Adipose tissue (tissue), 3 donors: Measurements from ENCODE around the gene C1orf21. TPM values are rescaled to one million over a fixed set of nuclear protein-coding genes. Genes with fewer than 3 reads are reported as not detected.

Experiments
- H3K27ac ChIP-seq: one replicate; pipeline ENCODE4 v1.5.1; 2013; ENCODE audit warnings: low read depth, low read length
- WGBS, 3 donors: extraction: QIAGEN DNeasy Blood & Tissue Kit; methylation state at CpG; one replicate each; pipeline ENCODE4 v1.1.7; 2013; 5-methylcytosine and 5-hydroxymethylcytosine counted together
- polyA plus RNA-seq, 3 donors: library from polyadenylated mRNA; stranded (reverse); fragments of 200-250 nt; gene quantifications; one replicate each; pipeline ENCODE4 v1.2.3, GENCODE V29; 2013
- donor health status: healthy with polysubstance abuse.
- donor health status: Bipolar disorder and iron deficiency.
- donor health status: healthy.

The C1orf21 gene
- polyA plus RNA-seq, 3 donors = 5.5 to 86.3 (median 24.1) TPM

GRCh38 chr1:184518736-184519357 lies 132.0 kb downstream of the C1orf21 start:
- 61 to 66% (median 62%) methylated on average over 4 of the region's 4 CpGs for WGBS, 3 donors
- no peak overlapping the region for H3K27ac ChIP-seq

GRCh38 chr1:184520336-184520735 lies 133.5 kb downstream of the C1orf21 start:
- WGBS, 3 donors = 86 to 88% (median 87%) methylated on average over 2 of the region's 2 CpGs
- H3K27ac ChIP-seq = no peak overlapping the region

- 93 to 100% (median 97%) methylated on average over 1 of the region's 1 CpG for WGBS, 3 donors
- H3K27ac ChIP-seq = no peak overlapping the region
Observed at GRCh38 chr1:184524248-184524647, 137.4 kb downstream of the C1orf21 start.

GRCh38 chr1:184527402-184527801 lies 140.6 kb downstream of the C1orf21 start:
- WGBS, 3 donors = 95 to 100% (median 95%) methylated on average over 4 of the region's 4 CpGs

GRCh38 chr1:184530226-184530625 lies 143.4 kb downstream of the C1orf21 start:
- no peak overlapping the region for H3K27ac ChIP-seq
- WGBS, 3 donors = 95 to 97% (median 96%) methylated on average over 2 of the region's 2 CpGs

More at GRCh38 chr1:184527402-184527801, 140.6 kb downstream of the C1orf21 start:
- H3K27ac ChIP-seq = no peak overlapping the region

- H3K27ac ChIP-seq = no peak overlapping the region
- WGBS, 3 donors = 61 to 85% (median 76%) methylated on average over 1 of the region's 1 CpG
Observed at GRCh38 chr1:184531296-184531695, 144.5 kb downstream of the C1orf21 start.

GRCh38 chr1:184532199-184532598 lies 145.4 kb downstream of the C1orf21 start:
- H3K27ac ChIP-seq = no peak overlapping the region
- 71 to 81% (median 80%) methylated on average over 2 of the region's 2 CpGs for WGBS, 3 donors

- H3K27ac ChIP-seq = no peak overlapping the region
- WGBS, 3 donors = 30 to 68% (median 43%) methylated on average over 2 of the region's 2 CpGs
Observed at GRCh38 chr1:184533049-184533448, 146.2 kb downstream of the C1orf21 start.

GRCh38 chr1:184533915-184534314 lies 147.1 kb downstream of the C1orf21 start:
- 79 to 96% (median 81%) methylated on average over 4 of the region's 4 CpGs for WGBS, 3 donors
- H3K27ac ChIP-seq = no peak overlapping the region

- 84 to 95% (median 87%) methylated on average over 7 of the region's 7 CpGs for WGBS, 3 donors
- peak overlapping the region; percentile 68 for H3K27ac ChIP-seq
Observed at GRCh38 chr1:184534690-184535089, 147.9 kb downstream of the C1orf21 start.

- peak overlapping the region; percentile 68 for H3K27ac ChIP-seq
- WGBS, 3 donors = 48 to 79% (median 55%) methylated on average over 5 of the region's 5 CpGs
Observed at GRCh38 chr1:184535191-184535970, 148.6 kb downstream of the C1orf21 start.

GRCh38 chr1:184536246-184536985 lies 149.6 kb downstream of the C1orf21 start:
- 87 to 92% (median 91%) methylated on average over 8 of the region's 8 CpGs for WGBS, 3 donors
- peak overlapping the region; percentile 40 for H3K27ac ChIP-seq

GRCh38 chr1:184539580-184539979 lies 152.8 kb downstream of the C1orf21 start:
- WGBS, 3 donors = 90 to 94% (median 93%) methylated on average over 2 of the region's 2 CpGs
- H3K27ac ChIP-seq = no peak overlapping the region

- H3K27ac ChIP-seq = no peak overlapping the region
- 83 to 87% (median 85%) methylated on average over 9 of the region's 9 CpGs for WGBS, 3 donors
Observed at GRCh38 chr1:184541537-184542152, 154.8 kb downstream of the C1orf21 start.

GRCh38 chr1:184542291-184542690 lies 155.5 kb downstream of the C1orf21 start:
- 93 to 95% (median 94%) methylated on average over 3 of the region's 3 CpGs for WGBS, 3 donors
- no peak overlapping the region for H3K27ac ChIP-seq

GRCh38 chr1:184545601-184546000 lies 158.8 kb downstream of the C1orf21 start:
- 79 to 92% (median 88%) methylated on average over 4 of the region's 4 CpGs for WGBS, 3 donors
- no peak overlapping the region for H3K27ac ChIP-seq

- no peak overlapping the region for H3K27ac ChIP-seq
- WGBS, 3 donors = 95 to 97% (median 95%) methylated on average over 1 of the region's 1 CpG
Observed at GRCh38 chr1:184552446-184552845, 165.6 kb downstream of the C1orf21 start.

- 52 to 72% (median 70%) methylated on average over 2 of the region's 2 CpGs for WGBS, 3 donors
- no peak overlapping the region for H3K27ac ChIP-seq
Observed at GRCh38 chr1:184553845-184554244, 167.0 kb downstream of the C1orf21 start.
